ENCODE results near the gene HTRA2. TPM values are rescaled to one million over a fixed set of nuclear protein-coding genes. Genes with fewer than 3 reads are reported as not detected.
A peak's percentile ranks its signal among the peaks of the same experiment; 100 is the strongest.

Gene HTRA2
- total RNA-seq, 1 experiment from 2014 or later, result 39.6 TPM

DNA sequence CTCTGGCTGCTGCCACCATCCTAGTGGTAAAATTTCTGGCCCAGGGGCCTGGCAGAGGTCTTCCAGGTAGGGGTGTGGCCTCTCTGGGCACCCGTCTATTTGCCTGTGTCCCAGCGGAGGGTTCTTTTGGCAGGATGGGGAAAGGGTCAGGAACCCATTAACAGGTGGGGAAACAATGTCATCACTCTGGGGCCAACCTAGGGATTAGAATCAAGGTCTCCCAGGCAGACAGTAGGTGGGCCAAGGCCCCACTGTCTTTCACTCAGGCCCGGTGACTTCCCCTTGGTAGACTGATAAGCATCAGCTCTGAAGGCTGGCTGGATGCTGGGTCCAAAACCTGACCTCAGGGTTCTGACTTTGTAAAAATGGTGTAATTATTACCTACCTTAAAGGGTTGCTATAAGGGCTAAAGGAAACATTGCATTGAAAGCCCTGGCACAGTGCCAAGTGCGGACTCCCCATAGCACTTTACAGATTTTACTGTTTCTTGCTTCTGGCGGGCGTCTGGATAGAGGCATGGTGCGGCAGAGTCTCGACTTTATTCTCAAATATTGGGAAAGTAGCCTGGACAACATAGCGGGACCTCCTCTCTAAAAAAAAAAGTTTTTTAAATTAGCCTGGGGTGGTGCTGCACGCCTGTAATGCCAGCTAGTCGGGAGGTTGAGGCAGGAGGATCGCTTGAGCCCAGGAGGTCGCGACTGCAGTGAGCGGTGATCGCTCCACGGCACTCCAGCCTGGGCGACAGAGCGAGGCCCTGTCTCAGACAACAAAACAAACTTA lies 32.5 kb upstream of the HTRA2 start:
- peaks cover 5% of the 10 kb centered on the region for H3K36me3 ChIP-seq (replicated peaks; ENCODE audit: control insufficient read depth, insufficient read depth, low read length)
- peaks cover 70% of the 10 kb centered on the region for H3K27me3 ChIP-seq (ENCODE audit: control insufficient read depth, insufficient read depth, low read length)
- no peak for DNase-seq
- H3K4me3 ChIP-seq (ENCODE audit: insufficient read depth, low read depth, low read length), result peak overlapping the region; percentile 40; the same call in 1 of the 2 replicates

DNA sequence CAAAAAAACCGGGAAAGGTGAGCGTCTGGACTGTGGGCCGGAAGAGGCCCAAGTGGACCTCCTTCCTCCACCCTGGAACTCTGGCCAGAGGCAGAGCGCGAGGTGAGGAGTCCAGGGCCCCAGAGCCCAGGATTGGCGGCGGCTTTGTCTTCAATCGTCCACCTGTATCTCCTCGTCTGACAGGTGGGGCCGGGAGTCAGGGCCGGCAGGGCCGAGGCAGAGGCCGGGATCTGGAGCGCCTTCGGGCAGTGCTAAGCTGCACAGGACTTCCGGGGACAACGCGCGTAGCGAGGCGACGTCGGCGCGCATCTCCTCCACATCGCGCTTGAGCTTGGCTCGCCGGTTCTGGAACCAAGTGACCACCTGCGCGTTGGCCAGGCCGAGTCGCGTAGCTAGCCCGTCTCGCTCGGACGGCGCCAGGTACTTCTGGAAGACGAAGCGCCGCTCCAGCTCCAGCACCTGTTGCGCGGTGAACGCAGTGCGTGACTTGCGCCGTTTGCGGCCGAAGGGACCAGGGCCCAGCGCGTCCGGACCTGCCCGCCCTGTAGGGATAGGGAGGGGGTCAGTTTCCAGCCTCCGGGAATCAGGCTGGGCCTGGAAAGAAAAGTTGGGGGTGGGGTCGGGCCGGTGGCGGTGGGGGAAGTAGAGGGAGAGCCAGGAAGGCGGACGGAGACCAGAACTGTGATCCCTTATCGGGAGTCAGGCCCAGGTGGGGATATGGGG lies 31.8 kb upstream of the HTRA2 start:
- peak overlapping the region; percentile 40 for H3K4me3 ChIP-seq (ENCODE audit: insufficient read depth, low read depth, low read length)
- peaks cover 77% of the 10 kb centered on the region for H3K27me3 ChIP-seq (ENCODE audit: control insufficient read depth, insufficient read depth, low read length)
- H3K36me3 ChIP-seq (replicated peaks; ENCODE audit: control insufficient read depth, insufficient read depth, low read length), result peaks cover 5% of the 10 kb centered on the region
- DNase-seq, result peak; percentile 84

DNA sequence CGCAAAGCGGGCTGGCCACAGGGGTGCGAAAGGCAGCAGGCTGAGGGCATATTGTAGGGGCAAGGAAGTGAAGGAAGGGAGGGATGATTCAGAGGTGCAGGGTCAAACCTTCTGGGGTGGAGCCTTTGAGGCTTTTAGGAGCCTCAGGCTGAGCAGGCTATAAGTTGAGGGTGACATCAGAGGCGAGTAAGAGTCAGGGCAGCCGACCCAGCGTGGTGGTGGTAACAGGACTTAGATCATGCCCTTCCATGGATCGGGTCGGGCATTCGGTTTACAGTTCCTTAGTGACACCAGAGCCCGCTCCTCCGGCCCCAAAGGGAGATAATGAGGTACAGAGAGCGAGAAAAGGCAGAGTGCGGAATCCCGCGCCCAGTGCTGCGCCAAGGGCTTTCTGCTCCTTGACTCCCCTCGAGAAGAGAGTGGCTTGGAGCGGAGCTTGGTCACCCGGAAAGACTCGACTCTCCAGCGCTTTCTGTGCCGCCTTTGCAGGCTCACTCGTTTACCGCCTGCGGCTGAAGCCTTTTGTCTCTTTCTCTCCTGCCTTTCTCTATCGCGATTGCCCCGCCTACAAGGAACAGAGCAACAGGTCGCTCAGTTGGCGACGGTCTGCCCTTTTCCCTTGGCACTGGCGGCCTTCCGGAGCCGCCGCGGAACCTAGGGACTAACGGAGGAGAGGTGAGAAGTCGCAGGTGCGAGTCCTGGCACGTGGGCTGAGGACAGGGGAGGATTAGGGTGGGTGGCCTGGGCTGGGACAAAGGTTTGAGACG lies 31.1 kb upstream of the HTRA2 start:
- peaks cover 85% of the 10 kb centered on the region for H3K27me3 ChIP-seq (ENCODE audit: control insufficient read depth, insufficient read depth, low read length)
- no peaks in the 10 kb centered on the region for H3K36me3 ChIP-seq (replicated peaks; ENCODE audit: control insufficient read depth, insufficient read depth, low read length)
- peak; percentile 84 for DNase-seq
- H3K4me3 ChIP-seq (ENCODE audit: insufficient read depth, low read depth, low read length), result peak overlapping the region; percentile 40

DNA sequence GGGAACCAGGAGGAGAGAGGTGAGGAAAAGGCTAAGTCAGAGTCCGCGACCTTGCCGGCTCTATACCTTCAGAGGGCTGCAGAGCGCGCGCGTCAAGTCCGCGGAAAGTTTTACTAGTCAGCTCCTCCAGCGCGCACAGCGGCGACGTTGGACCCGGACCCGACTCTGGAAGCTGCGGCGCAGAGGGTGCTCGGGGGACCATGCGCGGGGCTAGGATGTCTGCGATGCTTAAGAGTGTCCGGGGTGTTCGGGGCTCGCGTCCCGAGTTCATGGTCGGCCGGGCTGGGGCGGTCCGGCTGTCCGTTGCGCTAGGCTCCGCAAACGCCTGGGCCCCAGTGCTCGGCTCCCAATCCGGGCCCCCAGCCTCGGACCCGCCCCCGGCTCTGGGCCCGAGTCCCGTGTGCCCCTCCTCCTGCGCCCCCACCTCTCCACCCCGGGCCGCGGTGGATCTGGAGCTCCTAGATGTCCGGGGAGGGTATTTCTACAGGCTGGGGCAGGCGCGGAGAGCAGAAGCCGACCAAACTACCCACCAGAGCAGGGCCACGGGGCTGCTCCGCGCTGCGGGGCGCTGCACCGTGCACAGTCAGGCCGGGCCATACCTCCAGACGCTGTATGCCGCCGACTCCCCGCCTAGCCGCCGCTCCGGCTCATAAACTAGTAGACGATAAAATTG lies 30.3 kb upstream of the HTRA2 start, which contains the start of gene LBX2:
LBX2 (minus strand) TSS at position 337 of the 673 bp plus-strand sequence; CDS start at position 271, 66 bp downstream.
- H3K4me3 ChIP-seq (ENCODE audit: insufficient read depth, low read depth, low read length), result peak within 1 kb of the TSS; percentile 40
- no peaks in the 10 kb centered on the region for H3K36me3 ChIP-seq (replicated peaks; ENCODE audit: control insufficient read depth, insufficient read depth, low read length)
- H3K27me3 ChIP-seq (ENCODE audit: control insufficient read depth, insufficient read depth, low read length), result peaks cover 92% of the 10 kb centered on the region
- peak; percentile 89 for DNase-seq

DNA sequence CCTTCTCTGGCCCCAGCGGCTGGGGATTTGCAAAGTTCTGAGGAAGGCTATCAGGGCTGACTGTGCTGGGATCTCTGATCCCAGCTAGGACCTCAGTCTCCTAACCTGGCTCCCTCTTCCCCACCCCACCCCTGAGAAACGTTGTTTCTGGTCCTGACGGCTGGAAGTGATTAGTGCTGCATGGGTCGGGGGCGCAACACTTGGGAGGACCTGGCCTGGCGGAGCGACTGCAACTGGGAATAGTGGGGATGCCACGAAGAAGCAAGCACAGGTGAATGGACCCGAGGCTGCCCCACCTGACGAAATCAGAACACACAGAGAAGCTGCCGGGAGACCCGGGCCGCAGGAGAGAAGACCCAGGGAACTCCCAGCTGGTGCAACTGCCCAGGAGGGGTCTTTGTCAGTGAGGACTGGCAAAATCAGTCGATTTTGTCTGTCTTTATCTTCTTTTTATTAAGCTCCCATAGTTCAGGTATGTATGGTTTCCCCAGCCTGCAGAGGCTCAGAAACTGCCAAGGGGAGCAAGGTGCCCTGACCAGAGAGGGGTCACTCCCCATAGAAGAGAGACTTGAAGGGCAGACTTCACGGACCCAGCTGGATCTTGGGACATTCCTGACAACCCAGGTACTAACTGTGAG lies 29.7 kb upstream of the HTRA2 start:
- Histone ChIP-seq H3K36me3 (replicated peaks; ENCODE audit: control insufficient read depth, insufficient read depth, low read length) (no peaks in the 10 kb centered on the region), H3K4me3 (ENCODE audit: insufficient read depth, low read depth, low read length) (peak overlapping the region; percentile 40; the same call in 1 of the 2 replicates), H3K27me3 (ENCODE audit: control insufficient read depth, insufficient read depth, low read length) (peaks cover 97% of the 10 kb centered on the region)
- peak; percentile 49 for DNase-seq

DNA sequence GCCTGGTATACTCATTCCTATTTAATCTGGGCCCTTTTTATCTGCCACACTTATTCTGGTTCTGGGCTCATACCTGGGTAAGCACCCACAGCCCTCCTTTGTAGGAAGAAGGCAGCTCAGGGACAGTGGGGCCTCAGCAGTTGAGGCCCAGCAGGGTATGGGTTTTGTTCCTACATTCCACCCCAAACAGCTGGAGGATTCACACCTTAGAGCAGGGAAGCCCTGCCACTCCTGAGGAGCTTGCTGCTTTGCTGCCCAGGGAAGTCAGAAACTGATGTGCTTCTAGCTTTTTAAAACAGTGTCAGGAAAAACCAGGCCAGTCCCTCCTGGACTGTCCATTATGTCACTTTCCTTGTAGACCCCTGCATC lies 29.2 kb upstream of the HTRA2 start:
- Histone ChIP-seq H3K36me3 (replicated peaks; ENCODE audit: control insufficient read depth, insufficient read depth, low read length) (no peaks in the 10 kb centered on the region; the same call in 1 of the 2 replicates), H3K27me3 (ENCODE audit: control insufficient read depth, insufficient read depth, low read length) (peaks cover 97% of the 10 kb centered on the region), H3K4me3 (ENCODE audit: insufficient read depth, low read depth, low read length) (no peak overlapping the region)
- peak; percentile 63 for DNase-seq

DNA sequence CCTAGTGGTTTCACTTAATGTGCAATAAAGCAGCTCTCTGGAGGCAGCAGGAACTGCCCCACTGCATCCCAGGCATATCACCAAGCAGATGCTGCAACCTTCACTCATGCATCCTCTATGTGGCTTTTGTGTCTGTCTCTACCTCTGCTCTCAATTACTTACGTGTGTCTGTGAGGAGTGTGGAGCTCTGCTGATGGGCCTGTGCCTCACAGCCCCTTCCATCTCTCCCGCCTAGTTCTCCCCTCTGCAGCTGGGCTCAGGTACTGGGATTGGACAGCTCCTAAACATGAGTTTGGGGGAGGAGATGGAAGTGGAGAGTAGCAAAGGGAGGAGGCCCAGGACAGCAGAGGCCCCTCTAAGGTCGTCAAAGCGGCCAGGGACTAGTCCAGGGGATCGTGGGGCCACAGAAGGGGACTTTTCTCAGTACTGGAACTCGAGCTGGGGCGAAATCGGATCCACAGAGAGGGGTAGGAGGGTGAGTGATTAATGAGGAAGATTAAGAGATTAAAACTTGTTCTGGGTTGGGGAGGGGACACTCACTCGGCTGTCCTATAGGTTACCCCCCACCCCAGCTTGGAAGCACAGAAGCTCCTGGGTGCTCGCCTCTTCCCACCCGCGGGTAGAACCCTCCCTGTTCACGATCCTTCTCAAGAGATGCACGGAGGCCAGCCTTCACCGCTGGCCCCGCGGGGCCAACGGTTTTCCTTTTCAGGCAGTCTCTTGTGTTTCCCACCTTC lies 28.2 kb upstream of the HTRA2 start:
- Histone ChIP-seq H3K27me3 (ENCODE audit: control insufficient read depth, insufficient read depth, low read length) (peaks cover 91% of the 10 kb centered on the region), H3K4me3 (ENCODE audit: insufficient read depth, low read depth, low read length) (no peak overlapping the region; the same call in 1 of the 2 replicates), H3K36me3 (replicated peaks; ENCODE audit: control insufficient read depth, insufficient read depth, low read length) (peaks cover 1% of the 10 kb centered on the region)
- peak; percentile 71 for DNase-seq

DNA sequence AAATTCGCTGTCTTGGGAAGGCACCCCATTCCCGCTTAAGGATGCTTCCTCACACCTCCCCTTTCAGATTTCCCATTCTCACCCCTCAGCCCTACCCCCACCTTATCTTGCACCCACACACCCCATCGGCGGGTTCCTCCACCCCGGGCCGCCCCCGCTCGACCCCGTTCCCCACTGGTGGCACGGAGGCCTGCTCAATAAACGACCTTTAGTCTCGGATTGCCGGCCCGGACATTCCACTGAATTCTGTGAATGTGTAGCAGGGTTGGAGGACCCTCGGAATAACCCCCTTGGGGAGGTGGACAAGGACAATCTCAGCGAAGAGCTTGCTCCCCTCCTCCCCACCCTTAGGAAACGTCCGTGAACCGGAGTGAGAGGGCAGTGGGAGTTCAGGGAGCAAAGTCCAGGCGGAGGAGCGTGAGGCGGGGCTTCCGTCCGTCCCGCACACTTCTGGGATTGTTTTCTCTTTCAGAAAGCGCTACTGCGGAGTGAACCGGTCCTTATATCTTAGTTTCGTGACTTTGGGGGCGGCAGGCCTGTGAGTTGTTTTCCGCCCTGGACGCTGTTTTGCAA lies 27.5 kb upstream of the HTRA2 start:
- peaks cover 84% of the 10 kb centered on the region for H3K27me3 ChIP-seq (ENCODE audit: control insufficient read depth, insufficient read depth, low read length)
- H3K4me3 ChIP-seq (ENCODE audit: insufficient read depth, low read depth, low read length), result peak overlapping the region; percentile 52
- H3K36me3 ChIP-seq (replicated peaks; ENCODE audit: control insufficient read depth, insufficient read depth, low read length), result peaks cover 1% of the 10 kb centered on the region
- DNase-seq, result peak; percentile 77

DNA sequence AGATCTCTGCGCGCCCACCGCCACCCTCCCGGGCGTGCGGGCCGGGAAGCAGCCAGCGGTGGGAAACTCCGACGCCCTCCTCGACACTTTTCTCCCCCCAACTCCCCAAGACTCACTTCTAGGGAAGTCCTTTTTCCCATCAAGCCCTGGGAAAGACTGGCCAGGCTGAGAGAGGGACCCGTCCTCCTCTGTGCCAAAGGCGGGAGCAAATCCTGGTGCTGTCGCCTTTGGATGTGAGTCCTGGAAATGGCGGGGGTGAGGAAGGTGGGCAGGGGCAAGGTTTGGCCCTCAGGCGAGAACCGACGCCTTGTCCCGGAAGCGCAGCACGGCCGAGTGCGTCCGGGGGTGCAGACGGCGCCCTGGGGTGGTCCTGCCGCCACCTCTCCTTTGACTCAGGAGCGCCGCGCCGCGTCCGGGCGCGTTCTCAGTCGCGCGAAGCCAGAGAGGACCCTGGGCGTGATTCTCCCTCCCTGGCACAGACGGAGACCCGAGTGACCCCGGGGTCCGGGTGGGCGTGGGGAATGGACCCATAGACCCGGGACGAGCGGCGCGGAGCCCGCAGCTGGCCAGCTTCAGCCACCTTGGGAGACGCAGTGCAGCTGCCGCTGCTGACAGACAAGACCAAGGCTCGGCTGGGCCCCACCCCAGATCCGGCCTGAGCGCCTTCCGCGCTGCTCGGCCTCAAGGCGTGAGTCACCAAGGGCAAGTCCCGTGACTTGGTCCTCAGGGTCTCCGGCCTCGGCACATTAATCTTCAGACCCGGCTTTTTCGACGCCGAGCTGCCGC lies 26.8 kb upstream of the HTRA2 start:
- peak; percentile 90 for DNase-seq
- H3K36me3 ChIP-seq (replicated peaks; ENCODE audit: control insufficient read depth, insufficient read depth, low read length), result peaks cover 1% of the 10 kb centered on the region
- H3K4me3 ChIP-seq (ENCODE audit: insufficient read depth, low read depth, low read length), result peak overlapping the region; percentile 52
- peaks cover 77% of the 10 kb centered on the region for H3K27me3 ChIP-seq (ENCODE audit: control insufficient read depth, insufficient read depth, low read length)

DNA sequence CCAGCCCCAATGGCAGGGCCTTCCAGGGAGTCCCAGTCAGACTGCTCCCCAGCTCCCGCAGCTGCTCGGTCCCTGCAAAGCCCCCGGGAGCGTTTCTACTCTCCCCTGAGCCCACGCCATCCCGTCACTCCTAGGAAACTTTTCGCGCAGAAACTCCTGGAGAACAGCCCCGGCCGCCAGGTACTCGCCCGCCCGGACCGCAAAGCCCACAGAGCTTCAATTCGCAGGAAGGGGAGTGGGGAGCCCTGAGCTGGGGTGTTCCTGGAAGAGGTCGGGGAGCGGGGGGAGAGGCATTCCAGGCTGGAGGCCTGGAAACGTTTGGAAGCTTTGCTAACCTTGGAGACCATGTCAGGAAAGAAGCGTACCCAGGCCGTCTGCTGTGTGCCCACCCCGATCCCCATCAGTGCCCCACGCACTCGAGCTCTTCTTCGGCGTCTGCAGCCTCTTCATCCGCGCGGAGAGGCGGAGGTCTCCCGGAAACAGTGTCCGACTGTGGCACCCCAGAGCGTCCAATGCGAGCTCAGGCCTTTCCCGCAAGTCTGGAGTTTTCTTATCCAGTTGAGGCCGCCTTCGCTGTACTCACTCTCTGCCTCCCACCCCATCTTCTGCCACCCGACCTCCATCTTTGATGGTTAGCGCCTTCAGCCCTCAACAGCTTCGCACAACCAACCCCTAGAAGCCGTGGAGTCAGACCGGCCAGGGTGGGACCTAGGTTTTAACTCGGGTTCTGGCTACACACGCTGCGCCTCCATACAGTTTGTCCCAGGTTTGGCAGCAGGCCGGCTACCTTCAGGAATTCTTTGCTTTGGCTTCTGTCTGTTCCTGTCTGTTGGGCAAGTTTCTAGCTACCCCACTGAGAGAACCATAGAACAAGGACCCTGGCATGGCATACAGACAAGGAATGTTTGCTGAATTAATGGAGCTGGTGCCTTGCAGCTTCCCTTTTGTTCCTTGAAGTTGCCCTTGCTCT lies 25.9 kb upstream of the HTRA2 start:
- Histone ChIP-seq H3K4me3 (ENCODE audit: insufficient read depth, low read depth, low read length) (peak overlapping the region; percentile 52), H3K36me3 (replicated peaks; ENCODE audit: control insufficient read depth, insufficient read depth, low read length) (peaks cover 1% of the 10 kb centered on the region), H3K27me3 (ENCODE audit: control insufficient read depth, insufficient read depth, low read length) (peaks cover 75% of the 10 kb centered on the region)
- DNase-seq, result peak; percentile 78

DNA sequence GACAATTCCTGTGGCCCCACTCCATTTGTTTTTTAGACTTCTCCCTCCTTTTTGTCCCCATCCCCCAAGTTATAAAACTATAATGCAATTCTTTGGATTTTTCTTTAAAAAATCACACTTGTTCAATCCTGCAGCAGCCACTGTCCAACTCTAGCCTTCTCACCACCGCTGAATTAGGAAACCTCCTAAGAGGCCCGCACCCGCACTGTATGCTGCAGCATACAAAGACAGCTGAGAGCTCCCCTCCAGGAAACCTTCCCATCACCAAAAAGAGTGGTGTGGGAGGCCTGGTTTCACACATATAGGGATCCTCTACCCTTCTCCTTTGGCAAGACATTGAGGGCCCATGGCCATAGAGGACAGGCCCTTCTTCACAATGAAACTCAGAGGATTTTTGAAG lies 25.1 kb upstream of the HTRA2 start:
- Histone ChIP-seq H3K27me3 (ENCODE audit: control insufficient read depth, insufficient read depth, low read length) (peaks cover 74% of the 10 kb centered on the region), H3K4me3 (ENCODE audit: insufficient read depth, low read depth, low read length) (no peak overlapping the region), H3K36me3 (replicated peaks; ENCODE audit: control insufficient read depth, insufficient read depth, low read length) (peaks cover 1% of the 10 kb centered on the region)
- no peak for DNase-seq
